Measurements from ENCODE around the gene KIF14. TPM values are rescaled to one million over a fixed set of nuclear protein-coding genes. Genes with fewer than 3 reads are reported as not detected.

Gene KIF14
- total RNA-seq, 1 donor, result 0.54 TPM

Other genes starting within 250 kb of the KIF14 start
- 17.5 TPM for gene ZNF281, start 210.7 kb downstream of the KIF14 start, total RNA-seq
- 10.5 TPM for gene DDX59, start 49.2 kb upstream of the KIF14 start, total RNA-seq
- under 0.01 TPM for gene CAMSAP2, start 118.1 kb upstream of the KIF14 start, total RNA-seq